ENCODE measurements around the gene APIP. TPM values are rescaled to one million over a fixed set of nuclear protein-coding genes. Genes with fewer than 3 reads are reported as not detected.
A peak's percentile ranks its signal among the peaks of the same experiment; 100 is the strongest.

The APIP gene
- polyA plus RNA-seq, 1 of the 3 experiments (the other 2 are of a cell fraction): 21.3 TPM

DNA sequence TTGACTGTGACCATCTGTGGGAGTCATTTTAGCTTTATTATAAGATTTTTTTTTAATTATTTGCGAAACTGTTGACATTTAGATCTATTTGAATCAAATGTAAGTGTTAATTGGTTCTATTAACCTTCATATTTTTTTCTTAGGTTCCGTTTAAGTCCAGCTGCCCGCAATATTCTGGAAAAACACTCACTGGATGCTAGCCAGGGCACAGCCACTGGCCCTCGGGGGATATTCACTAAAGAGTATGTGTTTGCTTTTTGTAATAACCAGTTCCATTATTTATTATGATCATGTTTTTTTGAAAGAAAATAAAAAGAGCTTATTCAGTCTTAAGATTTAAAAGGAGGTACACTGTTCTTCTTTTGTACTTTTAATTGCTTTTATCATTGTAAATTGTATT is 44.1 kb upstream of the APIP start:
- H3F3A ChIP-seq (replicated peaks; ENCODE audit: insufficient read depth): peaks cover 6% of the 10 kb centered on the region
- peak; percentile 24 for TF ChIP-seq CHD2 (IDR thresholded peaks at IDR 0.05; ENCODE audit: low read length, partially characterized antibody)
- TF ChIP-seq MEF2A (IDR thresholded peaks at IDR 0.05; ENCODE audit: borderline replicate concordance, low read depth): no peak
- TF ChIP-seq SIN3A (IDR thresholded peaks at IDR 0.05; ENCODE audit: borderline replicate concordance, low read depth, low read length): no peak
- TF ChIP-seq, protein P1, sequence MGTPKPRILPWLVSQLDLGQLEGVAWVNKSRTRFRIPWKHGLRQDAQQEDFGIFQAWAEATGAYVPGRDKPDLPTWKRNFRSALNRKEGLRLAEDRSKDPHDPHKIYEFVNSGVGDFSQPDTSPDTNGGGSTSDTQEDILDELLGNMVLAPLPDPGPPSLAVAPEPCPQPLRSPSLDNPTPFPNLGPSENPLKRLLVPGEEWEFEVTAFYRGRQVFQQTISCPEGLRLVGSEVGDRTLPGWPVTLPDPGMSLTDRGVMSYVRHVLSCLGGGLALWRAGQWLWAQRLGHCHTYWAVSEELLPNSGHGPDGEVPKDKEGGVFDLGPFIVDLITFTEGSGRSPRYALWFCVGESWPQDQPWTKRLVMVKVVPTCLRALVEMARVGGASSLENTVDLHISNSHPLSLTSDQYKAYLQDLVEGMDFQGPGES (IDR thresholded peaks at IDR 0.05; ENCODE audit: low read depth, low read length): no peak
- no peak for TF ChIP-seq REST (IDR thresholded peaks at IDR 0.05; ENCODE audit: low read depth, low read length)
- no peak for TF ChIP-seq EZH2phosphoT487 (IDR thresholded peaks at IDR 0.05; ENCODE audit: borderline replicate concordance, low read depth)
- TF ChIP-seq RCOR1 (IDR thresholded peaks at IDR 0.05; ENCODE audit: low read length): 0 out of 2 replicates have a peak, but pooled peaks have one; percentile 18
- TF ChIP-seq EP300 (IDR thresholded peaks at IDR 0.05; ENCODE audit: borderline replicate concordance in 1 of 2, low read depth in 1 of 2, low read length in 1 of 2): peak in 1 of 2 experiments; percentile 70; a peak in 2 of 4 replicates
- H3K79me2 ChIP-seq (ENCODE audit: insufficient read depth): no peaks in the 10 kb centered on the region
- peaks cover 0 to 16% of the 10 kb centered on the region in 2 experiments; a peak in 2 of 4 replicates for H3K4me1 ChIP-seq (ENCODE audit: control insufficient read depth in 1 of 2, insufficient read depth in 2 of 2, low read depth in 1 of 2, low read length in 1 of 2)
- ChIA-PET CTCF (interaction anchor here (1.0 to 2.4 kb wide), 7 partner anchors 14 to 433 kb away, joined by 3 to 9 read pairs (median 4); no protein-coding TSS in a partner anchor), POLR2A (interaction anchor here (0.5 kb wide), 1 partner anchor 44 kb away, joined by 3 read pairs; the partner anchor contains the start of gene PDHX)
- DNase-seq: peak; percentile 33
- no peaks in the 10 kb centered on the region for H4K20me1 ChIP-seq (ENCODE audit: insufficient read depth)
- no peak overlapping the region for H2AFZ ChIP-seq (ENCODE audit: low read depth)
- no peak overlapping the region for H3K4me2 ChIP-seq
- peak overlapping the region in 1 of 2 experiments; percentile 69; a peak in 2 of 4 replicates for H3K27ac ChIP-seq (ENCODE audit: low read depth in 2 of 2, low read length in 1 of 2)
- H3K9me2 ChIP-seq: 0 out of 2 replicates have a peak, but pooled peaks cover 4% of the 10 kb centered on the region
- 79% methylated on average over 4 of the region's 4 CpGs for WGBS (ENCODE audit: low lambda C conversion rate)
- no peaks in the 10 kb centered on the region for H3K27me3 ChIP-seq (ENCODE audit: insufficient read depth)
- no peak overlapping the region for H3K9ac ChIP-seq
- peaks cover 6 to 48% of the 10 kb centered on the region in 2 experiments for H3K36me3 ChIP-seq (replicated peaks in 1 of 2; ENCODE audit: control insufficient read depth in 1 of 2, insufficient read depth in 2 of 2, low read length in 1 of 2)
- no peaks in the 10 kb centered on the region for H3K9me3 ChIP-seq
- H3K4me3 ChIP-seq (ENCODE audit: low read depth in 2 of 2, low read length in 1 of 2): no peak overlapping the region

DNA sequence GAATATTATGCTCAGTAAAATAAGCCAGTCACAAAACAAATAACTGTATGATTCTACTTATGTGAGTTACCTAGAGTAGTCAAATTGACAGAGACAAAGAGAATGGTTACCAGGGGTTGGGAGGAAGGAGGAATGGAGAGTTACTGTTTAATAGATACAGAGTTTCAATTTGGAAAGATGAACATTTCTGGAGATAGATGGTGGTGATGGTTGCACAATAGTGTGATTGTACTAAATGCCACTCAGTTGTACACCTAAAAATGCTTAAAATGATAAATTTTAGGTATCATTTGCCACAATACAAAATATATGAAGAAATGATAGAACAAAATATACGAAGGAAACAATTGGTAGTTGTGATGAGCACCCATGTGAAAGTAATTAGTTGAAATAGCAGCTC is 43.6 kb upstream of the APIP start:
- Histone ChIP-seq H3K4me3 (ENCODE audit: low read depth in 2 of 2, low read length in 1 of 2) (no peak overlapping the region), H3K9ac (no peak overlapping the region), H4K20me1 (ENCODE audit: insufficient read depth) (no peaks in the 10 kb centered on the region), H2AFZ (ENCODE audit: low read depth) (no peak overlapping the region), H3K4me1 (ENCODE audit: control insufficient read depth in 1 of 2, insufficient read depth in 2 of 2, low read depth in 1 of 2, low read length in 1 of 2) (peaks cover 0 to 16% of the 10 kb centered on the region in 2 experiments; a peak in 2 of 4 replicates), H3K9me3 (no peaks in the 10 kb centered on the region), H3K27me3 (ENCODE audit: insufficient read depth) (no peaks in the 10 kb centered on the region), H3K27ac (ENCODE audit: low read depth in 2 of 2, low read length in 1 of 2) (no peak overlapping the region), H3F3A (replicated peaks; ENCODE audit: insufficient read depth) (peaks cover 6% of the 10 kb centered on the region), H3K9me2 (0 out of 2 replicates have a peak, but pooled peaks cover 4% of the 10 kb centered on the region), H3K4me2 (no peak overlapping the region), H3K79me2 (ENCODE audit: insufficient read depth) (no peaks in the 10 kb centered on the region), H3K36me3 (replicated peaks in 1 of 2; ENCODE audit: control insufficient read depth in 1 of 2, insufficient read depth in 2 of 2, low read length in 1 of 2) (peaks cover 8 to 48% of the 10 kb centered on the region in 2 experiments)
- ChIA-PET CTCF (interaction anchor here (1.1 to 2.4 kb wide), 6 partner anchors 15 to 434 kb away, joined by 3 to 9 read pairs (median 4); no protein-coding TSS in a partner anchor), POLR2A (interaction anchor here (0.5 kb wide), 1 partner anchor 43 kb away, joined by 3 read pairs; the partner anchor contains the start of gene PDHX)
- DNase-seq: no peak
- WGBS (ENCODE audit: low lambda C conversion rate): 100% methylated on average over 1 of the region's 1 CpG
- TF ChIP-seq SIN3A (IDR thresholded peaks at IDR 0.05; ENCODE audit: borderline replicate concordance, low read depth, low read length) (no peak), RAD21 (IDR thresholded peaks at IDR 0.05; ENCODE audit: low read length) (no peak), FOXJ3 (CRISPR knock-in tag; IDR thresholded peaks at IDR 0.05) (no peak), FOSL2 (IDR thresholded peaks at IDR 0.05; ENCODE audit: borderline replicate concordance, low read depth) (no peak), NFIC (IDR thresholded peaks at IDR 0.05; ENCODE audit: borderline replicate concordance) (no peak), EZH2phosphoT487 (IDR thresholded peaks at IDR 0.05; ENCODE audit: borderline replicate concordance, low read depth) (no peak), POLR2AphosphoS5 (IDR thresholded peaks at IDR 0.05; ENCODE audit: low read depth, low read length) (no peak), MXI1 (IDR thresholded peaks at IDR 0.05; ENCODE audit: low read depth, low read length) (no peak), GATA2 (CRISPR knock-in tag; IDR thresholded peaks at IDR 0.05) (no peak), USF1 (IDR thresholded peaks at IDR 0.05; ENCODE audit: borderline replicate concordance, low read depth) (no peak), FOXM1 (IDR thresholded peaks at IDR 0.05; ENCODE audit: low read depth) (no peak), SMC3 (IDR thresholded peaks at IDR 0.05; ENCODE audit: low read depth, low read length) (no peak), MEF2A (IDR thresholded peaks at IDR 0.05; ENCODE audit: borderline replicate concordance, low read depth) (no peak)

Data from SK-N-SH (cell line).